SHP77 (cell line): ENCODE data around the gene EPC1.
"Not testable (repeated sequence)": the region's sequence is repeated elsewhere in the genome, so short reads cannot be mapped to it uniquely, and the experiment has no call there.

Experiments
- DNase-seq, 2 experiments: peaks; one replicate each; lab custom pipeline; 2025; lab: John Stamatoyannopoulos, UW

Gene EPC1

DNA sequence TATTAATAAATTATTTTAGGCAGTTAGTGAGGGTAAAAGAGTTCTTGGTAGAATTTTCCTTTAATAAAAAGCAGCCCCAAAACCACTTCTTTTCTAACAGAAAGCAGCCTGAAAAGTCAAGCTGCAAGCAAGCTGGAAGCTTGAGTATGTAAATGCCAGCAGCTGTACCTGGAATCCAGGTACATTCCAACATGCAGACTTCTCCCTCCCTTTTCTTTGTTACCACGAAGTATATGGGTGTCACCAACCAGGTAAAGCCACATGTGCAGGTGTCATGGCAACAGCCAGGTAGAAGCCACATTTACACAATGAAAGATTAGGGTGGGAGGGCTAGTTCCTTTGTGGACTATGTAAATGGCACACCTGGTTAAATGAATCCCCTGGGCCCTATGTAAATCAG is 114.6 kb downstream of the EPC1 start:
- DNase-seq, result no peak

- DNase-seq, result not testable (repeated sequence)
Measured at GRCh38 chr10:32229788-32230187, 117.2 kb downstream of the EPC1 start.

- no peak for DNase-seq
Measured at GRCh38 chr10:32229170-32229569, 117.8 kb downstream of the EPC1 start.

GRCh38 chr10:32227802-32228201 is 119.2 kb downstream of the EPC1 start:
- no peak for DNase-seq

DNA sequence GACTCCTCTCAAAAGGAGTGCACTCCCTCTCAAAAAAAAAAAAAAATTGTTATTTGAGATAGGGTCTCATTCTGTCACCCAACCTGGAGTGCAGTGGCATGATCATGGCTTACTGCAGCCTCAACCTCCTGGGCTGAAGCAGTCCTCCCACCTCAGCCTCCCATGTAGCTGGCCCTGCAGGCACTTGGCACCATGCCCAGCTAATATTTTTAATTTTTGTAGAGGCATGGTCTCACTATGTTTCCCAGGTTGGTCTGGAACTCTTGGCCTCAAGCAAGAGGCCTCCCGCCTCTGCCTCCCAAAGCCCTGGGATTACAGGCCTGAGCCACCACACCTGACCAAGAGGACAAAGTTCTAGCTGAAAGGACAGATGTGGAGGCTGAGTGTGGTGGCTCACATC is 120.3 kb downstream of the EPC1 start:
- DNase-seq, result no peak

GRCh38 chr10:32225976-32226375 is 121.0 kb downstream of the EPC1 start:
- no peak for DNase-seq

GRCh38 chr10:32222376-32222775 is 124.6 kb downstream of the EPC1 start:
- not testable (repeated sequence) for DNase-seq

- not testable (repeated sequence) for DNase-seq
Measured at GRCh38 chr10:32219156-32219555, 127.8 kb downstream of the EPC1 start.

GRCh38 chr10:32218206-32219044 is 128.5 kb downstream of the EPC1 start:
- DNase-seq, result not testable (repeated sequence)
